WTC11 (cell line): ENCODE results near the gene ADGRB3. TPM values are rescaled to one million over a fixed set of nuclear protein-coding genes. Genes with fewer than 3 reads are reported as not detected.

Experiments used
- ATAC-seq: fragments of 200-7000 bp; cut with Tn5 transposase; 2 replicates; pipeline ENCODE4 v1.10.0; 2021; ENCODE audit warnings: mild to moderate bottlenecking, moderate library complexity
- CTCF ChIA-PET: fragments of 300-600 bp; sonication (Branson Sonifier 250); formaldehyde crosslinking; loops from one replicate; lab custom pipeline; 2021; ENCODE audit warnings: antibody characterized with exemption; lab: Charles Lee
- POLR2A ChIA-PET: fragments of 350-600 bp; sonication (Branson Sonifier 250); formaldehyde crosslinking; loops from one replicate; lab custom pipeline; 2021; ENCODE audit warnings: antibody characterized with exemption; lab: Charles Lee
- DNase-seq: peaks from one replicate; pipeline ENCODE4 v3.0.0; 2021; ENCODE audit warnings: low spot score
- H3K27ac Mint-ChIP-seq: 2 replicates; pipeline ENCODE4 v1.8.0; 2021; ENCODE audit warnings: mixed read lengths
- H3K27me3 Mint-ChIP-seq: 2 replicates; pipeline ENCODE4 v1.8.0; 2021; ENCODE audit warnings: low read depth, mild to moderate bottlenecking, moderate library complexity, mixed read lengths
- H3K36me3 Mint-ChIP-seq: 2 replicates; pipeline ENCODE4 v1.8.0; 2021; ENCODE audit warnings: mixed read lengths
- H3K4me1 Mint-ChIP-seq: 2 replicates; pipeline ENCODE4 v1.8.0; 2022; ENCODE audit warnings: mixed read lengths
- H3K4me3 Mint-ChIP-seq: 2 replicates; pipeline ENCODE4 v1.8.0; 2021; ENCODE audit warnings: mild to moderate bottlenecking, moderate library complexity, mixed read lengths
- H3K9me3 Mint-ChIP-seq: 2 replicates; pipeline ENCODE4 v1.8.0; 2021; ENCODE audit warnings: mixed read lengths
- EMX1 ChIP-seq: fragments of 250-450 bp; sonication (Bioruptor Pico); IDR thresholded peaks from 2 replicates; pipeline ENCODE4 v1.8.0; 2021; ENCODE audit warnings: mild to moderate bottlenecking
- FOXK1 ChIP-seq: sonication (generic); formaldehyde crosslinking; IDR thresholded peaks from 2 replicates; pipeline ENCODE4 v1.8.0; 2022; ENCODE audit warnings: mild to moderate bottlenecking, moderate library complexity, missing genetic modification reagents
- GABPB1 ChIP-seq: sonication (generic); formaldehyde crosslinking; IDR thresholded peaks from 2 replicates; pipeline ENCODE4 v1.8.1; 2023; ENCODE audit warnings: mild to moderate bottlenecking, missing genetic modification reagents
- JUN ChIP-seq: sonication (generic); formaldehyde crosslinking; IDR thresholded peaks from 2 replicates; pipeline ENCODE4 v1.8.0; 2023; ENCODE audit warnings: mild to moderate bottlenecking, missing genetic modification reagents
- NR3C1 ChIP-seq: sonication (generic); formaldehyde crosslinking; conservative IDR thresholded peaks from 2 replicates; pipeline ENCODE4 v1.8.1; 2023; ENCODE audit warnings: low read depth, mild to moderate bottlenecking, missing genetic modification reagents
- OVOL2 ChIP-seq: fragments of 250-450 bp; sonication (Bioruptor Pico); IDR thresholded peaks from 2 replicates; pipeline ENCODE4 v1.9.0; 2021; ENCODE audit warnings: mild to moderate bottlenecking, borderline replicate concordance
- SOX15 ChIP-seq: fragments of 250-450 bp; sonication (Bioruptor Pico); IDR thresholded peaks from 2 replicates; pipeline ENCODE4 v1.9.0; 2021; ENCODE audit warnings: mild to moderate bottlenecking
- TCF7 ChIP-seq: sonication (generic); formaldehyde crosslinking; IDR thresholded peaks from 2 replicates; pipeline ENCODE4 v1.8.0; 2022; ENCODE audit warnings: mild to moderate bottlenecking, low read depth, missing genetic modification reagents, moderate library complexity
- ZNF219 ChIP-seq: sonication (generic); formaldehyde crosslinking; IDR thresholded peaks from 2 replicates; pipeline ENCODE4 v1.8.0; 2023; ENCODE audit warnings: missing genetic modification reagents, mild to moderate bottlenecking, borderline replicate concordance
- ZNF416 ChIP-seq: fragments of 250-450 bp; sonication (Bioruptor Pico); IDR thresholded peaks from 2 replicates; pipeline ENCODE4 v1.9.0; 2021; ENCODE audit warnings: mild to moderate bottlenecking, inconsistent platforms
- ZNF423 ChIP-seq: fragments of 250-450 bp; sonication (Bioruptor Pico); IDR thresholded peaks from 2 replicates; pipeline ENCODE4 v2.1.2; 2022; ENCODE audit warnings: mild to moderate bottlenecking, moderate library complexity
- total RNA-seq: library from RNA; stranded (reverse); gene quantifications from 3 replicates; pipeline ENCODE4 v1.2.3, GENCODE V29; 2021
- TF ChIP-seq, protein P1 (sequence below): fragments of 250-450 bp; sonication (Bioruptor Pico); conservative IDR thresholded peaks from 2 replicates; pipeline ENCODE4 v1.9.0; 2021; ENCODE audit warnings: mild to moderate bottlenecking
- TF ChIP-seq, protein P2 (sequence below): sonication (generic); formaldehyde crosslinking; IDR thresholded peaks from 2 replicates; pipeline ENCODE4 v1.8.1; 2023; ENCODE audit warnings: mild to moderate bottlenecking, missing genetic modification reagents, moderate library complexity
- TF ChIP-seq, protein P3 (sequence below): sonication (generic); formaldehyde crosslinking; IDR thresholded peaks from 2 replicates; pipeline ENCODE4 v1.8.1; 2022; ENCODE audit warnings: mild to moderate bottlenecking, missing genetic modification reagents, moderate library complexity, borderline replicate concordance
- TF ChIP-seq, protein P4 (sequence below): sonication (generic); formaldehyde crosslinking; conservative IDR thresholded peaks from 2 replicates; pipeline ENCODE4 v1.8.1; 2022; ENCODE audit warnings: mild to moderate bottlenecking, missing genetic modification reagents
- TF ChIP-seq, protein P5 (sequence below): sonication (generic); formaldehyde crosslinking; IDR thresholded peaks from 2 replicates; pipeline ENCODE4 v1.8.1; 2022; ENCODE audit warnings: low read depth, missing genetic modification reagents, borderline replicate concordance
- TF ChIP-seq, protein P6 (sequence below): sonication (generic); formaldehyde crosslinking; IDR thresholded peaks from 2 replicates; pipeline ENCODE4 v1.8.1; 2022; ENCODE audit warnings: low read depth, mild to moderate bottlenecking, moderate library complexity, missing genetic modification reagents, borderline replicate concordance
- TF ChIP-seq, protein P7 (sequence below): sonication (generic); formaldehyde crosslinking; IDR thresholded peaks from 2 replicates; pipeline ENCODE4 v1.8.0; 2023; ENCODE audit warnings: missing genetic modification reagents
- TF ChIP-seq, protein P8 (sequence below): fragments of 250-450 bp; sonication (Bioruptor Pico); IDR thresholded peaks from 2 replicates; pipeline ENCODE4 v1.9.0; 2021; ENCODE audit warnings: mild to moderate bottlenecking

The ADGRB3 gene
- total RNA-seq, 1 experiment from 2014 or later = 1.9 TPM

DNA sequence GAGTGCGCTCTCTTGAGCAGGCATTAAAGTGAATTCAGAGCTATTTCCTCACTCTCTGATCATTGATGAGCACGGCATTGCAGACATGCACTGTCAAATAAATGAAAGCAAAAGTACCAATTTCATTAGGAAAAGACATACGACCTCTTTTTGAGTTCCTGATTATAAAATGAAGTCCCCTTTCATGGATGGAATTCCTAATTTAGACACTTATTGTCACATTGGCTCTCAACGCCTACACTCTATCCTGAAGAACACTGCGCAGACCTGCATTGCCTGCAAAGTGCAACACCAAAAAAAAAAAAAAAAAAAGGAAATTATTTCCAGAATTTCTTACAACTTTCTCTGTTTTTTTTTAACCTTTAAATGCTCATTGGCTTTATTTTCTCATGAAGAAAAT is 1.6 kb downstream of the ADGRB3 start (continued):
- TF ChIP-seq, protein P1, sequence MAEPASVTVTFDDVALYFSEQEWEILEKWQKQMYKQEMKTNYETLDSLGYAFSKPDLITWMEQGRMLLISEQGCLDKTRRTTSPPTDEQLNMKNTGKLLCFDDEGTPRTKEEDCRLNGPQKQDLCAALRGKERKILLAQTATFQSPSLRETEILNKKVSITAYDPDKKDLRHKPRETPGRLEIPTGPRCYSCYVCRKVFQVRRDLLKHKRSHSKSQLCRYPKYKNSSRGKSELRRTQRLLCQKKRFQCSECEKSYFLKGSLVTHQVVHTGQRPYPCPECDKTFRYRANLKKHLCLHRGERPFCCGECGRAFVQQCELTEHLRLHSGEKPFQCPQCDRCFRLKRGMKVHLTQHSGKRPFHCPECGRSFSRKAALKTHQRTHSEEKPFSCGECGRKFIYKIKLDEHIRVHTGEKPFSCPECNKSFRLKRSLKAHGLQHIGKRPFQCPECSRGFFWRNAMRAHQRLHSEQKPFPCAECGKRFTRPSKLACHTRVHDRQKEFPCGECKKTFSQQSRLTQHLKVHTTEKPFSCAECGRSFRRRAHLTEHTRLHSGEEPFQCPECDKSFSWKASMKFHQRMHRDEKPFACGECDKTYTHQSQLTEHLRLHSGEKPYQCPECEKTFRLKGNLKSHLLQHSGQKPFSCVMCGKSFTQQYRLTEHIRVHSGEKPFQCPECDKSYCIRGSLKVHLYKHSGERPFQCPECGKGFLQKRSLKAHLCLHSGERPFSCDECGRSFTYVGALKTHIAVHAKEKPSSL (CRISPR knock-in tag) = no peak
- no peak for TF ChIP-seq GABPB1 (CRISPR knock-in tag)
- TF ChIP-seq, protein P2, sequence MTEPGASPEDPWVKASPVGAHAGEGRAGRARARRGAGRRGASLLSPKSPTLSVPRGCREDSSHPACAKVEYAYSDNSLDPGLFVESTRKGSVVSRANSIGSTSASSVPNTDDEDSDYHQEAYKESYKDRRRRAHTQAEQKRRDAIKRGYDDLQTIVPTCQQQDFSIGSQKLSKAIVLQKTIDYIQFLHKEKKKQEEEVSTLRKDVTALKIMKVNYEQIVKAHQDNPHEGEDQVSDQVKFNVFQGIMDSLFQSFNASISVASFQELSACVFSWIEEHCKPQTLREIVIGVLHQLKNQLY = no peak
- no peak for TF ChIP-seq OVOL2 (CRISPR knock-in tag)
- no peak for TF ChIP-seq FOXK1
- no peak for TF ChIP-seq NR3C1 (CRISPR knock-in tag)
- TF ChIP-seq, protein P3, sequence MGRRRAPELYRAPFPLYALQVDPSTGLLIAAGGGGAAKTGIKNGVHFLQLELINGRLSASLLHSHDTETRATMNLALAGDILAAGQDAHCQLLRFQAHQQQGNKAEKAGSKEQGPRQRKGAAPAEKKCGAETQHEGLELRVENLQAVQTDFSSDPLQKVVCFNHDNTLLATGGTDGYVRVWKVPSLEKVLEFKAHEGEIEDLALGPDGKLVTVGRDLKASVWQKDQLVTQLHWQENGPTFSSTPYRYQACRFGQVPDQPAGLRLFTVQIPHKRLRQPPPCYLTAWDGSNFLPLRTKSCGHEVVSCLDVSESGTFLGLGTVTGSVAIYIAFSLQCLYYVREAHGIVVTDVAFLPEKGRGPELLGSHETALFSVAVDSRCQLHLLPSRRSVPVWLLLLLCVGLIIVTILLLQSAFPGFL (CRISPR knock-in tag) = no peak
- TF ChIP-seq, protein P4, sequence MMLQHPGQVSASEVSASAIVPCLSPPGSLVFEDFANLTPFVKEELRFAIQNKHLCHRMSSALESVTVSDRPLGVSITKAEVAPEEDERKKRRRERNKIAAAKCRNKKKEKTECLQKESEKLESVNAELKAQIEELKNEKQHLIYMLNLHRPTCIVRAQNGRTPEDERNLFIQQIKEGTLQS (CRISPR knock-in tag) = no peak
- no peak for TF ChIP-seq JUN (CRISPR knock-in tag)
- TF ChIP-seq, protein P5, sequence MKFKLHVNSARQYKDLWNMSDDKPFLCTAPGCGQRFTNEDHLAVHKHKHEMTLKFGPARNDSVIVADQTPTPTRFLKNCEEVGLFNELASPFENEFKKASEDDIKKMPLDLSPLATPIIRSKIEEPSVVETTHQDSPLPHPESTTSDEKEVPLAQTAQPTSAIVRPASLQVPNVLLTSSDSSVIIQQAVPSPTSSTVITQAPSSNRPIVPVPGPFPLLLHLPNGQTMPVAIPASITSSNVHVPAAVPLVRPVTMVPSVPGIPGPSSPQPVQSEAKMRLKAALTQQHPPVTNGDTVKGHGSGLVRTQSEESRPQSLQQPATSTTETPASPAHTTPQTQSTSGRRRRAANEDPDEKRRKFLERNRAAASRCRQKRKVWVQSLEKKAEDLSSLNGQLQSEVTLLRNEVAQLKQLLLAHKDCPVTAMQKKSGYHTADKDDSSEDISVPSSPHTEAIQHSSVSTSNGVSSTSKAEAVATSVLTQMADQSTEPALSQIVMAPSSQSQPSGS (CRISPR knock-in tag) = no peak
- no peak for TF ChIP-seq ZNF416

DNA sequence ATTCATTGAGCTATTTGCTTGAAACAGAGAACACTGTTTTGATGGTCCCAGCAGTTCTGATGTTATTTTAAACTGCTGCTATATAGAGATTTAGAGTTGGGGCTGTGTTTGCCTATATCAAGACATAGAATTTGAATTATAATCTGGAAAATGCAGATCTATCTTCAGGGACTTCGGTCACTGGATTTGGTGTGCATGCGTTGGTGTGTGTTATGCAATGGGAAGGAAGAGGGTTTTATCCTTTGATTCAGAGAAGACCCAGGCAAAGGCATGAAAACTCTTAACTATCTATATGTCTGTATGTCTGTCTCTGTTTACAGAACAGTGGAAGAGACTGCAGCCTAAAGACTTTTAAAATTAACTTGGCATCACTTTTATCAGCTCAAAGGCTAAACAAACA is 2.0 kb downstream of the ADGRB3 start:
- no peaks in the 10 kb centered on the region for H3K36me3 Mint-ChIP-seq
- ATAC-seq = no peak
- no peak for TF ChIP-seq ZNF416
- no peak for TF ChIP-seq EMX1
- TF ChIP-seq, protein P6, sequence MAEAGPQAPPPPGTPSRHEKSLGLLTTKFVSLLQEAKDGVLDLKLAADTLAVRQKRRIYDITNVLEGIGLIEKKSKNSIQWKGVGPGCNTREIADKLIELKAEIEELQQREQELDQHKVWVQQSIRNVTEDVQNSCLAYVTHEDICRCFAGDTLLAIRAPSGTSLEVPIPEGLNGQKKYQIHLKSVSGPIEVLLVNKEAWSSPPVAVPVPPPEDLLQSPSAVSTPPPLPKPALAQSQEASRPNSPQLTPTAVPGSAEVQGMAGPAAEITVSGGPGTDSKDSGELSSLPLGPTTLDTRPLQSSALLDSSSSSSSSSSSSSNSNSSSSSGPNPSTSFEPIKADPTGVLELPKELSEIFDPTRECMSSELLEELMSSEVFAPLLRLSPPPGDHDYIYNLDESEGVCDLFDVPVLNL (CRISPR knock-in tag) = no peak
- TF ChIP-seq, protein P7, sequence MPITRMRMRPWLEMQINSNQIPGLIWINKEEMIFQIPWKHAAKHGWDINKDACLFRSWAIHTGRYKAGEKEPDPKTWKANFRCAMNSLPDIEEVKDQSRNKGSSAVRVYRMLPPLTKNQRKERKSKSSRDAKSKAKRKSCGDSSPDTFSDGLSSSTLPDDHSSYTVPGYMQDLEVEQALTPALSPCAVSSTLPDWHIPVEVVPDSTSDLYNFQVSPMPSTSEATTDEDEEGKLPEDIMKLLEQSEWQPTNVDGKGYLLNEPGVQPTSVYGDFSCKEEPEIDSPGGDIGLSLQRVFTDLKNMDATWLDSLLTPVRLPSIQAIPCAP (CRISPR knock-in tag) = no peak
- no peak for TF ChIP-seq TCF7
- no peak for TF ChIP-seq SOX15
- TF ChIP-seq, protein P8, sequence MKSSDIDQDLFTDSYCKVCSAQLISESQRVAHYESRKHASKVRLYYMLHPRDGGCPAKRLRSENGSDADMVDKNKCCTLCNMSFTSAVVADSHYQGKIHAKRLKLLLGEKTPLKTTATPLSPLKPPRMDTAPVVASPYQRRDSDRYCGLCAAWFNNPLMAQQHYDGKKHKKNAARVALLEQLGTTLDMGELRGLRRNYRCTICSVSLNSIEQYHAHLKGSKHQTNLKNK (CRISPR knock-in tag) = no peak
- TF ChIP-seq ZNF423 (CRISPR knock-in tag) = no peak
- TF ChIP-seq ZNF219 (CRISPR knock-in tag) = no peak
- TF ChIP-seq, all 79 proteins: peak for 0
- Mint-ChIP-seq H3K27ac (no peak overlapping the region), H3K27me3 (peaks cover 68% of the 10 kb centered on the region), H3K4me1 (peaks cover 51% of the 10 kb centered on the region), H3K9me3 (no peaks in the 10 kb centered on the region), H3K4me3 (peak overlapping the region; percentile 93; the same call in 1 of the 2 replicates)
- CTCF ChIA-PET = interaction anchor here (0.6 to 2.6 kb wide), 6 partner anchors 54 to 164 kb away, joined by 3 to 11 read pairs (median 4); no protein-coding TSS in a partner anchor
- no peak for DNase-seq
- POLR2A ChIA-PET = no interaction called here
